Activated T-helper 1 cell treated with anti-CD3 and anti-CD28 coated beads, Interleukin-2, amount 50 U/mL, for 16 hours (primary cell): Measurements from ENCODE around the gene PJA2.
"Not testable (repeated sequence)": the region's sequence is repeated elsewhere in the genome, so short reads cannot be mapped to it uniquely, and the experiment has no call there.

Experiments used
- DNase-seq, 2 donors: peaks; one replicate each; pipeline ENCODE4 v3.0.0-alpha.2; 2020; ENCODE audit warnings: low read depth in 1 of 2, low spot score in 1 of 2

PJA2 gene, protein sequence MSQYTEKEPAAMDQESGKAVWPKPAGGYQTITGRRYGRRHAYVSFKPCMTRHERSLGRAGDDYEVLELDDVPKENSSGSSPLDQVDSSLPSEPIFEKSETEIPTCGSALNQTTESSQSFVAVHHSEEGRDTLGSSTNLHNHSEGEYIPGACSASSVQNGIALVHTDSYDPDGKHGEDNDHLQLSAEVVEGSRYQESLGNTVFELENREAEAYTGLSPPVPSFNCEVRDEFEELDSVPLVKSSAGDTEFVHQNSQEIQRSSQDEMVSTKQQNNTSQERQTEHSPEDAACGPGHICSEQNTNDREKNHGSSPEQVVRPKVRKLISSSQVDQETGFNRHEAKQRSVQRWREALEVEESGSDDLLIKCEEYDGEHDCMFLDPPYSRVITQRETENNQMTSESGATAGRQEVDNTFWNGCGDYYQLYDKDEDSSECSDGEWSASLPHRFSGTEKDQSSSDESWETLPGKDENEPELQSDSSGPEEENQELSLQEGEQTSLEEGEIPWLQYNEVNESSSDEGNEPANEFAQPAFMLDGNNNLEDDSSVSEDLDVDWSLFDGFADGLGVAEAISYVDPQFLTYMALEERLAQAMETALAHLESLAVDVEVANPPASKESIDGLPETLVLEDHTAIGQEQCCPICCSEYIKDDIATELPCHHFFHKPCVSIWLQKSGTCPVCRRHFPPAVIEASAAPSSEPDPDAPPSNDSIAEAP

DNA sequence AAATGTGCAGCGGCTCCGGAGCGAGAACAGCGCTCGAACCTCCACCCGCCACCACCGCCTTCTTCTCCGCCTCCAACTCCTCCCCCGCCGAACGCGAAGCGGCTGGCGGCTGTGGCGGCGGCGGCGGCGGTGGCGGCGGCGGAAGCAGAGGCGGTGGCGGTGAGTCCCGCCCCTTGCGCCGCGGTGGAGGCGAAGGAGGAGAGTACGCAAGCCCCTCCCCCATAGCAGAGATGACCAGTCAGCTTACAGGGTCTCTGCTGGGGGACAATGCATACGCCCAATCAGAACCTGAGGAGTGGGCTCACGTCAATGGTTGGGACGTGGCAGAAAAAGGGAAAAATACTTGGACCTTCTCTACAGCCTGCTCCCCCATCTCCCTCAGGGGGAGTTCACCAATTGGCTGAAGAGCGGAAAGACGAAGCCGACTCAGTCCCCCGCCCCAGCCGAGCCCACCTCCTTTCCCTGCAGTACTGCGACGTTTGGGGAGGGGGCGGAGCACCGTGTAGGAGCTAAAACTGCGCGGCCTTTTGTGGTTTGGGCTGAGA lies at the start of gene PJA2:
Gene PJA2, minus strand, starts transcription at position 131 of the 545 bp plus-strand sequence. CDS start 26,541 bp downstream, outside the sequence.
- peak; percentile 88 to 92 for DNase-seq

DNA sequence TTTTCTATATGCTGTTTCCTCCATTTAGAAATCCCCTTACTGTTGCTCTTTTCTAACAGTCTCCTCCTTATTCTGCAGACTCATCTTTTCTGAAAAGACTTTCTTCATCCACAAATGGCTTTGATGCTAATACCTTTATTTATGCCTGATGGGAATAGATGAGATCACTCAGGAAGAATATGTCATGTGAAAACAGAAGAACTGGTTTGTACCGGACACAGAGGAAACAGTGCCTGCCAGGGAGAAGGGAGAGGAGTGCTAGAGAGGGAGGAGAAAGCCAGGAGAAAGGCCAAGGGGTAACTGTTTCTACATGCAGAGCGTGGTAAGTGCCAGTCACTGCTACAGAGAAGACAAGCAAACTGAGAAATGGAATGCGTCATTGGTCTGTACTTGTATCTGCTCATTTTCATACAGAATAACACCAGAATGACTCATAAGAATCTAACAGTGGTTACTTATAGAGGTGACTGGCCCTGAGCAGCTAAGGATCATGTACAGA lies 45.9 kb upstream of the PJA2 start:
- DNase-seq = no peak

DNA sequence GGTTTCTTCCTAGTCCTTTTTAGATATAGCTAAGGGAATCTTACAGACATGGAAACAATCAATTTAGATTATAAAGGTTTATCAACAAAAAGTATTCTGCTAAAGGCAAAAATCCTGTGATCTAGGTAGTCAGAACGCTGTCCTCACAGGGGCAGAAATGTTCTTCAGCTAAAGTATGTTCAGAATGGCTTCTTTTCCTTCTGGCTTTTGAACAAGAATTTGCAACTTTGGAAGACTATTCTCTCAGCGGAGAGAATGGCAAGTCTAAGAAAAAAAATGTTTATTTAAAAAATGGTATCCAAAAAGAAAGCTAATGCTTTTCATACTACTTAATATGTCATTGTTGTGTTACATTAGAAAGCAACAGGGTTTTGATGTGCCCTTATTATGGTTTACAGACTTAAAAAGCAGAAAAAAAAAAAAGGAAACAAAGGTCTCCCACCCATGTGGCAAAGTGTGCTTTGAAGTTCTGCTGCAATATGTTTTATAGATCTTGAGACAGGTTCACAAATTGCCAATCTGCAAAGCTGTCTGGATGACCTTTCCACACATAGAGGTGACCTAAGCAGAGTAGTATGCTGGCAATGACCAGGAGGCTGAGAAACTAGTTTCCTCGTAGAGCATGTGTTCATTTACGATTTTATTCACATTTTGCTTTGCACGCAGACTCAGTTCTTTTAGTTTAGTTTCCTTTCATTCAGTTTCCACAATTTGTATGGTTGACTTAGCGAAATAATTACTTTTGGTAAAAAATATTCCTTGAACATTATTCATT lies 45.1 kb upstream of the PJA2 start:
- no peak for DNase-seq

DNA sequence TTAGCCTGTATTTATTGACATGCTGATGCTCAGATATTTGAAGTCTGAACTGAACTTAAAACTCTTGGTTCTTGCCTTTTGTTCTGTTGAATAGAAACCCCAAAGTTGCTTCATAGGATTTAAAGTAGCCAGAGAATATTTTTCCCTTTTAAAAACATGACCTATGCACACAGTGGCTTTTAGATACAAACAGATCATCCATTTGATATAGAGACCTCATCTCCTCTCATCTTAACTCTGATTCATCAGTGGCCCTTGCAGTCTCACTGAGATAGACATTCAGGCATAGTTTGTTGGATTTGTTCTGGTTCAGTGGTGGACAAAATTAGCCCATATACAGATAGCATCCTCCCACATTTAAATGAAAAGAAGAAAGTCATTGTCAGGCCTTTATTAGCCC lies 43.5 kb upstream of the PJA2 start:
- DNase-seq = no peak

DNA sequence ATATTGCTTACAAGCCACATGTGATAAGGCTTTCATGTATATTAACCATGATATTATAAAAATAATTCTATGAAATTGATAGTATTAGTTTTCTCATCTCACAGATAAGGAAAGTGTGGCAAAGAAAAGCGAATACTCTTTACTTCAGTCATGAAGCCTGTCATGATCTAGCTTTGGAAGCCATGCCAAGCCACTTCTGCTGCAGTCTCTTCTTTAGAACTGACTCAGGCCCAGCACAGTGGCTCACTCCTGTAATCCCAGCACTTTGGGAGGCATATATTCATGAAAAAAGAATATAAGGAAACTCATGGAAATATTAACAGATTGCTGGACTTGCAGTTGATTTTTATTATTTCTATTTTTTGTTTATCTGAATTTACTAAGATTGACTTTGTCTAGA lies 42.9 kb upstream of the PJA2 start:
- no peak for DNase-seq

DNA sequence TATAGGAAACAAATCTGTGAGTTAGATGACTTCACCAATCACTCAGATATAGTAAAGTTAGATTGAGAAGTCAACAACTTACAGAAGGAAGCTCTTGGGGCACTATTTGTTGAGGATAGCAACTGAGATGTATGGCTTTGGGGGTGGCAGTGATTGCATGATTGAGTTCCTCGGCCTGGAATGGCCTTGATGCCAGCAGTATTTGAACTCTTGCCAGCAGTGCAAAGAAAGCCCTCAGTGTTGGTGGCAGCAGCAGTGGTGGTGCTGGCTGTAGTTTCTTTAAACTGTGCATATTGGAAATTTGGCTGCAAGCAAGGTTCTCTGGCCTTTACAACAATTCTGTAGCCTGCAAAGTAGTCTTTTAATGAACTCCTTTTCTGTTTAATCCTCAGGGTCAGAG lies 41.4 kb upstream of the PJA2 start:
- DNase-seq = no peak

DNA sequence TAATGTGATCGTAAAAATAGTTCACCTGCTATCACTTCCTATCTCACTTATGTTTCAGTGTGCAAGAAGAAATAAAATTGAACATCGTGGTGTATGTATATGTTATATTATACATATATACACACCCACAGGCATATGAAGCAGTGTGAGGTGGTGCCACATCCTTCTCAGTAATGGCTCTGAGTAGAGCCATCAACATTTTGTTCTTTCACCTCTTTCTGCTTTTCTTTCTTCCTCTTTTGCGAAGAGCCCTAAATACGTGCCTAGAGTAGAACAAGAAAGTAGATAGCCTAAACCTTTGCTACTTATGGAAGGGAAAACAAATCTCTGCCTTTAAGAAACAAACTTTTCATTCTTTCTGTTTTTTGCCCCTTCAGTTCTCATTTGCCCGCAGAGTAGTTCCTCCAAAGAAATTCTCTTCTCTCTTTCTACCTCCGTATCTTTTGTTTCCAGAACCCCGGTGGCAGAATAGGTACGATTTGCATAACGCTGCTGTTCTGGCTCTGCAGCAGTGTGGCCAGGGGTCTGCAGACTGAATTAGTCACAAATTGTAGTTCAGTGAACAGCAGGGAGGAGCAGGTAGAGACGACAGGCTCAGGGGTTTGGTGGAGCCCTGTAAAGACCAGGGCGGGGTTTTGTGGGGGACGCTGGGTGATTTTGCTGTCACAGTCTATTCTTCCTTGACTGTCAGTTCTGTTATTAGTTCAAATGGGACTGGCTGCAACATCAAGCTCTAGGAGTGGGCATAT lies 40.5 kb upstream of the PJA2 start:
- DNase-seq = no peak

DNA sequence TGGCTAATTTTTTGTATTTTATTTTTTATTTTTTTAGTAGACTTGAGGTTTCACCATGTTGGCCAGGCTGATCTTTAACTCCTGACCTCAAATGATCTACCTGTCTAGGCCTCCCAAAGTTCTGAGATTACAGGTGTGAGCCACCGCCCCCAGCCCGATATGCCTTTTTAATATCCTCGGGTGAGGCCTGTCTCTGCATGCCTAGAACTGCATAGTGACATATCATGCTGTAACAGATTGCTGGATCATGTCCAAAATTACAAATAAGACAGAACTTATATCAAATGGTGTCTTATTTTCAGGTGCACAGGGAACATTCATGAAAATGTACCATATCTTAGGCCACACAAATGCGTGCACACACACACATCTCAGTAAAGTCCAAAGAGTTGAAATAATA lies 39.1 kb upstream of the PJA2 start:
- DNase-seq = no peak

DNA sequence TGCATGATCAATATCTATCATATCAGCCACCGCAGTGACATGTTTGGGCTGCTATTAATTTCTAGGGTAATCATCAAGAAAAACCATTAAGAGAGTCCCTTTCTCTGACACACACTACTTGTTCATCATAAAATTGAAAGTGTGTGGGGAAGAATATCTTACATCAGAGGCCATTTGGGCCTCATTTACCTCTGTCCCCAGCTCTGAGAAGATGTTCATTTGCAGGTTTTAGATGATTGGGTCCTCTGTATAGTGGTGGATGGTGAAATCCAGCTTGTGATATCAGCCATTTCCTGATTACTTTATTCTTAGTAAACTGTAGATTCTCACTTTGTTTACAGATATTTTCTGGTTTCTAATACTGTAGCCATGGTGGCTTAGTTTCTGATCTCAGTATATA lies 29.8 kb upstream of the PJA2 start:
- DNase-seq = no peak

DNA sequence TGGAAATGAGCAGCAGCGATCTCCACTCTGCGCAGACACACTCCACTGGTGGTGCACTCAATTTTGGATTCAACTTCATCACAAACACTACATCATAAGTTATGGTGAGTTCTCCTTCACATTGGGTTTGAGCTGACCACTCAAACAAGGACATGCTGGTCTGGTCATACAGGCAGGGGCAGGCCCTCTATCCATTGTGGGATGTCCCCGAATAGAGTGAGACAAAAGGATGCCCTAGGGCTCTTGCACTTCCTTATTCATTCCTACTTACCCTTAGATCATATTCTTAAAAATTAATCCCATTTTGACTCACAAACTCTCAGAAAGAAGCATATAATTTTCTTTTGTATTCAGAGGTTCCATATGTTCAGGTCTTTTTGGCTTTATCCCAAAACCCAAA lies 16.3 kb upstream of the PJA2 start:
- DNase-seq = no peak

DNA sequence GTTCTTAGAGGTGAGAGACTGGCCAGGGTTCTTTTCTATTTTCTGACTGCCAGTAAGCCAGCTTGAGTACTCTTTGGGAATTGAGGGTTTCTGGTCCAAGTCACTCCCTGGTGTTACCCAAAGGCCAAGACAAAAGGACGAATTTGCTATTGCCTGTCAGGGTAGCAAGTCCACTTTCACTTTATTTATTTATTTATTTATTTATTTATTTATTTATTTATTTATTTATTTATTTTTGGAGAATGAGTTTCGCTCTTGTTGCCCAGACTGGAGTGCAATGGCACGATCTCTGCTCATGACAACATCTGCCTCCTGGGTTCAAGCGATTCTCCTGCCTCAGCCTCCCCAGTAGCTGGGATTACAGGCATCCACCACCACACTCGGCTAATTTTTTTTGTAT lies 15.7 kb upstream of the PJA2 start:
- not testable (repeated sequence) for DNase-seq

DNA sequence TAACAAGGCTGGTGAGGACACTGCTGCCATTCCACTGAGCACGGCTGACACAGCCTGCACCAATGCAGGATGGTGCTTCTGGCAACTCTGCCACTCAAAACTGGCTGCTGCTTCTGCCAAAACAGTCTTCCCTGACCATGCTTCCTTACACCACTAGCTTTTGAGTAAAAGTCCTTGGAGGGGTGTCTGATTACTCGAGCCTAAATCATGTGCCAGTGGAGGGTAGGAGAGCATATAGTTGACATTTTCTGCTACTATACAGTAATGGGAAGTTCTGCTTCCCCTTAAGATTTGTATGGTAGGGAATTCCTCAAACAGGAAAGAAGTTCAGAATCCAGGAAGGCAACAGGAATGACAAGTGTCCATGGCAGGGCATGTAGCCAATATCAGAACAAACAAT lies 12.2 kb upstream of the PJA2 start:
- no peak for DNase-seq

DNA sequence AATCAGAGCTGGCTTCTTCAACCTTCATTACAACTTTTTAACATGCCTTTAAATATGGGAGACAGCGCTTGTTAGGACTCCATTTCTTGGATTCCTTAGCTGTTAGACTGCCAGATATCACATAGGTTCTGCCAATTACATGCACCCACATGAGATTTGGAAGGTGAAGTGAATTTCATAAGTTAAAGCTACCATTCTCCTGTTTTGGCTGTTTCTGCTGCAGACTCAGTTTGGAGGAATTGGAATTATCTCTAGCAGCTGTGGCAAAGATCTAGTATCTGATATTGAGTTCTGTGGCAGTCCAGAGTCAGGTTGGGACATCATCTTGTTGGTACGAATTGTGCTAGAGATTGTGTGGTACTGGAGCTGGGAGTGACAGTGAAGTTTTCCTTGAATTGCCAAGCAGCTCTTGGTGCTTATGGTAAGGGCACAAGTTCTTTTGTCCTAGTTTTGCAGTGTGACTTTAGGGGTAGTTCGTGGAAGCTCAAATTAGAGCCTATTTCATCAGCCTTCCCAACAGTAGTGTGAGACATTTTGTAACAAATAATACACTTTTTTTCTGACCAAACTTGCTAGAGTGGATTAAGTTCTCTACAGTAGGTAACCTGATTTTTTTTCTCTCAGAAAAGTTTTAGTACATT lies 9.1 kb upstream of the PJA2 start:
- DNase-seq = no peak

DNA sequence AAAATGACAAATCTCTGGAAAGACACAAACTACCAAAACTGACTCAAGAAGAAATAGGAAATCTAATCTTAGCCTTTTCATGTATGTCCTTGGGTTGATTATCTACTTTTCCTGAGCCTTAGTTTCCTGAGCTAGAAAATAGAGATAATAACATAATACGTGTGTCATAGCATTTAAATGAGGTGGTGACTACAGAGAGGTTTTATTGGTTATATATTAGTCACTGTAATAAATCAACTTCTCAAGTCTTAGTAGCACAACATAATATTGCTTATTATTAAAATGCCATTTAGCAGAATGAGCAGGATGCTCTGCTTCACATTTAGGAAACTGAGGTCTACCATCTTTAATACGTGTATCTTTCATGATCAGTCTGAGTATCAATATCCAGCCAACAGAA lies 7.1 kb upstream of the PJA2 start:
- DNase-seq = no peak

DNA sequence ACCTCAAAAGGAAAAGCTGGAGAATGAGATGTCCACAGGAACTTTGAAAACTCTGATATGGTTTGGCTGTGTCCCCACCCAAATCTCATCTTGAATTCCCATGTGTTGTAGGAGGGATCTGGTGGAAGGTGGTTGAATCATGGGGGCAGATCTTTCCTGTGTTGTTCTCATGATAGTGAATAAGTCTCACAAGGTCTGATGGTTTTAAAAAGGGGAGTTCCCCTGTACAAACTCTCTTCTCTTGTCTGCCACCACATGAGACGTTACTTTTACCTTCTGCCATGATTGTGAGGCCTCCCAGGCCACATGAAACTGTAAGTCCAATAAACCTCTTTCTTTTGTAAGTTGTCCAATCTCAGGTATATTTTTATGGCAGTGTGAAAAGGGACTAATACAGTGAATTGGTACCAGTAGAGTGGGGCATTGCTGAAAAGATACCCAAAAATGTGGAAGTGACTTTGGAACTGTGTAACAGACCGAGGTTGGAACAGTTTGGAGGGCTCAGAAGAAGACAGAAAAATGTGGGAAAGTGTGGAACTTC lies 4.2 kb upstream of the PJA2 start:
- DNase-seq = not testable (repeated sequence)

DNA sequence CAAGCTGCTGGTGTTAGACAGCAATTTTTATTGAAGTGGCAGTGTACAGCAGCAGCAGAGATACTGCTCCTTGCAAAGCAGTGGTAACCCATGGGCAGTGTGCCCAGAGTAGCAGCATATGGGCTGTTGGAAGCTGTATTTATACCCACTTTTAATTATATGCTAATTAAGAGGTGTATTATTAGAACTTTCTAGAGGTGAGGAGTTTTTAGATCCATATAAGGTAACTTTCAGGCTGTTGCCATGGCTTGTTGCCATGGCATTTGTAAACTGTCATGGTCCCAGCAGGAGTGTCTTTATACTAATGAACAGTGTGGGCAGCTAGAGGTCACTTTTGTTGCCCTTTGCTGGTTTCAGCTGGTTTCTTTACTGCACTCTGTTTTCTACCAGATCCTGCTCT lies 3.7 kb upstream of the PJA2 start:
- no peak for DNase-seq

DNA sequence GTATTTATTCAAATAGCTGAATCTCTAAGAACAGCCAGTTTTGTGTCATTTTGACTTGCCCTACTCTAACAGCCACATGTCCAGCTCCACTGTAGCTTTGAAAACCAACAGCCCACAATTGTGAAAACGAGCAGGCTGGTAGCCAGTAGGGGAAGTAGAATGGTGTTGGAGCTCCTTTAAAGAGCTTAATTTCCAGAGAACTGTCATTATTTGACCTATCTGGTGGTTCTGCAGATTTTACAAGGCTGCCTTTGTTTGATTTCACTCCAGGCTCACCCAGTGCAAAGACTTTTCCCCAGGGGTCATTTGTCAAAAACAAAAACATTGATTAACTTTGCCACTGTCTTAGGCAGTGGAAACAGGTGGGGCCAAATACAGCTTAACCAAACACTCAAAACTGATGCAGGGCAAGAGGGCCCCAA lies 3.2 kb upstream of the PJA2 start:
- no peak for DNase-seq

DNA sequence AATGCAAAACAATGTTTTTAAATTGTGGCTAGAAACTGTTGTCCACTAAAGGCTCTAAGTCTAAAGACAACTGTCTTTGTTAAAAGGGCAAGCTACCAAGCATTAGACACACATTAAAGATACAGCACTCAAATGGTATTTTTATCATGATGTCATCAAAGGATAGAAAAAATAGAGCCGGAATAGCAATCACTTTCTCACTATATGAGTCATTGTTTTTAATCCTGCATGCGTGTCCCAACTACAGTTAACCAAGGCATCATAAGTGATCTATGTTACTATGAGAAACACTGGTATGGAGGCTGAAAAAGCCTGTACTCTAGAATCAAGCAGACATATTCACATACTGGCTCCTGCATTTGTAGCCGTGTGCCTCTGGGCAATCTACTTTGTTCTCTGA lies 1.9 kb upstream of the PJA2 start:
- DNase-seq = no peak

DNA sequence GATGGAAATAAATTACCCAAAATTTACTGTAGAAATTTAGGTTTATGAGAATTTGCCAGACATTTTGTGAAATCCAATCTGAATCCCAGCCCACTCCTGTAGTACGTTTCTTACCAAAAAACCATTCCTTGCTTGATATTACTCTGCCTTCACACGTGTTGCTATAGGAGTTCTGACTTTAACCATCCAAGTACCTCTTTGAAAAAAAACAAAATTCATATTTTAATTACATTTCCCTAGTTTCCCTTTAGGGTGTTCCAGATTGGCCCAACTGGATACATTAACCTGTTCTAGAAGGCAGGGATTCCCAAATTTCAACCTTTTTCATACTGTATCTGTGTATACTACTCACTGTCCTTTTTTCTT lies 1.4 kb upstream of the PJA2 start:
- DNase-seq = no peak
